Measurements from ENCODE around the gene SRGAP3.
"Not testable (repeated sequence)": the region's sequence is repeated elsewhere in the genome, so short reads cannot be mapped to it uniquely, and the experiment has no call there.

SRGAP3 gene

DNA sequence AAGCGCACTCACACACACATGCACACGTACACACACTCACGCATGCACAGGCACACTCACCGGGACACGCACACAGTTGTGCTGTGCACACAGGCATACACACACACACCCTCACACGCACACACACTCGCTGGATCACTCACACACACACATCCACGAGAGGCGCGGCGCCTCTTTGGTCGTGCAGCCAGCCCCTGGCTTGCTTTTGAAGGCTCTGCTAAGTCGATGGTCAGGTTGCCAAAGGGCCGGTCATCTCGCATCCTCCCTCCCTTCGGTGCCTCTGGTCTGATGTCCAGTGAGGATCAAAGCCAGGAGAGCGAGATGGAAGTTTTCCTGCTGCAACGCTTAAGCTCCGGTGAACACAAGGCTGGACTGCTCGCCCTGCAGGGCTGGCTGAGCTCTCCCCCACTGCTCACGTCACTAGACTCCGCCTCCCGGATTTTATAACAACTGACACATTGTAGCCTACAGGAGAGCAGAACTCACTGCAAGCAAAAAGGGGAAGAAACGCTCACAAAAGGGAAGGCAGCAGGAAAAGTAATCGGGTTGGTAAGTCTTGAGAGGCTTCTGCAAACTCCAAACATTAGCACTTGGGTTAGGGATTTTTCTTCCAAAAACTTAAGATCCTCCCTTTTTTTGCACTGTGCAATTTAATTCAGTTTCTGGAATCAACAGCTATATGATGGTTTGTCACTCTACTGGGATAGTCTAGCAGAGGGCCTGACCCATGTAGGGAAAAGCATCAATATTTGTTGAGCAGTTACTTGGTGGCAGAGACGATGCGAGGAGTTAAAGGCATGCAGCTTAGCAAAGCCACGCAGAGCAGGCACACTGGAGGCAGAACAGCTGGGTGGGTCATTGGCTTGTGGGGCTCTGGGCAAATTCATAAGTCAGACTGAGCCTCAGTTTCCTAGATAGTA is at the start of gene SRGAP3:
Gene SRGAP3 (minus strand): TSS at position 374 of the 920 bp plus-strand sequence. CDS start 695 bp downstream, outside the sequence.
- TF ChIP-seq, protein P1, sequence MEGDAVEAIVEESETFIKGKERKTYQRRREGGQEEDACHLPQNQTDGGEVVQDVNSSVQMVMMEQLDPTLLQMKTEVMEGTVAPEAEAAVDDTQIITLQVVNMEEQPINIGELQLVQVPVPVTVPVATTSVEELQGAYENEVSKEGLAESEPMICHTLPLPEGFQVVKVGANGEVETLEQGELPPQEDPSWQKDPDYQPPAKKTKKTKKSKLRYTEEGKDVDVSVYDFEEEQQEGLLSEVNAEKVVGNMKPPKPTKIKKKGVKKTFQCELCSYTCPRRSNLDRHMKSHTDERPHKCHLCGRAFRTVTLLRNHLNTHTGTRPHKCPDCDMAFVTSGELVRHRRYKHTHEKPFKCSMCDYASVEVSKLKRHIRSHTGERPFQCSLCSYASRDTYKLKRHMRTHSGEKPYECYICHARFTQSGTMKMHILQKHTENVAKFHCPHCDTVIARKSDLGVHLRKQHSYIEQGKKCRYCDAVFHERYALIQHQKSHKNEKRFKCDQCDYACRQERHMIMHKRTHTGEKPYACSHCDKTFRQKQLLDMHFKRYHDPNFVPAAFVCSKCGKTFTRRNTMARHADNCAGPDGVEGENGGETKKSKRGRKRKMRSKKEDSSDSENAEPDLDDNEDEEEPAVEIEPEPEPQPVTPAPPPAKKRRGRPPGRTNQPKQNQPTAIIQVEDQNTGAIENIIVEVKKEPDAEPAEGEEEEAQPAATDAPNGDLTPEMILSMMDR (IDR thresholded peaks at IDR 0.05; ENCODE audit: control insufficient read depth, insufficient read depth, low read depth, low read length, missing control alignments), result peak; percentile 38
- peak within 1 kb of the TSS; percentile 47 for H3K4me3 ChIP-seq (ENCODE audit: control insufficient read depth, low read depth, low read length)
- DNase-seq (ENCODE audit: low read depth), result peak; percentile 68

DNA sequence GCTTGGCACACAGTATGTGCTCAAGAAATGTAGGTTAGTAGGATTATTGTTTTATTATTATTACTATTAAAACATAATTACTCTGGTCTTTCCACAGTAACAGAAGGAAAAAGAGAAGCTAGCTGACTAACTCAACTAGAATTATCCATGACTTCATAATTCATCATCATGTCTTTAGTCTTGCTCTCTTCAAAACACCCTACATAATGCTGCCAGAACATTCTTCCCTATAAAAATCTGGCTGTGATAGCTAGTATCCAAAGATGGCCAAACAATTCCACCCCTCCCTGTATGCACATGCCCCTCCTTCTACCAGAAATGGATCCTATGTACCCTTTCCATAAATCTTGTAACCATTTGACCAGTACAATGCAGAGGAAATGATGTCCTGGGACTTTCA is 48.8 kb upstream of the SRGAP3 start:
- H3K4me3 ChIP-seq (ENCODE audit: control insufficient read depth, low read depth, low read length), result no peak overlapping the region
- TF ChIP-seq, protein P1 (IDR thresholded peaks at IDR 0.05; ENCODE audit: control insufficient read depth, insufficient read depth, low read depth, low read length, missing control alignments), result no peak
- DNase-seq (ENCODE audit: low read depth), result no peak

DNA sequence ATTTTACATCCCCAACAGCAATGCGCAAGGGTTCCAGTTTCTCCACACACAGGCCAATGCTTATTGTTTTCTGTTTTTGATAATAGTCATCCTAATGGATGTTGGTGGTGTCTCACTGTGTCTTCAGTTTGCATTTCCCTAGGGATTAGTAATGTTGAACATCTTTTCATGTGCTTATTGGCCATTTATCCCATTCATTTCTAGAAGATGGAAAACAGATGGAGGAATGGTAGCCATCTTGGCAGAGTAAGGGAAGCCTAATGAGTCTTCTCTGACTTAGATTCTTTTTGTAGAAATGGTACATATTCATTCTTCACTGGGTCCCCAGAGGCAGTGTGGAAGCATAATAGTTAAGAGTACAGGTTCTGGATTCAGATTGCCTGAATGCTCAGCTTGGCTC is 46.8 kb upstream of the SRGAP3 start:
- H3K4me3 ChIP-seq (ENCODE audit: control insufficient read depth, low read depth, low read length), result no peak overlapping the region
- TF ChIP-seq, protein P1 (IDR thresholded peaks at IDR 0.05; ENCODE audit: control insufficient read depth, insufficient read depth, low read depth, low read length, missing control alignments), result no peak
- no peak for DNase-seq (ENCODE audit: low read depth)

DNA sequence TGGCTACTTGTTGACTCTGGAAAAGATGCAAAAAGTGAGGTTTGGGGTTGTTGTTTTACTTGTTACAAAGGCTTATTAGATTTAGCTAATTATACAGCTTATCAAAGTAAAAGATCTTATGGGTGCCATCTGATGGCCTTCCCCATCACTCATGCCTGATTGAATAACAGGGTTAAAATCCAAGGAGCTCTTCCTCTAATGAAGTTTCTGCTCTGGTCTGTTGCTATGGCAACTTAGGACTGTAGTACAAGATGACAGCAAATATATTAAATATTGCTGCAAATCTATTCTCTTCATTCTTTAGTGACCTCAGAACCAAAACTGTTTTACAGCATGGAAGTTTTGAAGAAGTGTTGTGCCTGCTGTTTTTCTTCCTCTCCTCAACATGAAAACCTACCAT is 45.6 kb upstream of the SRGAP3 start:
- H3K4me3 ChIP-seq (ENCODE audit: control insufficient read depth, low read depth, low read length), result no peak overlapping the region
- no peak for DNase-seq (ENCODE audit: low read depth)
- TF ChIP-seq, protein P1 (IDR thresholded peaks at IDR 0.05; ENCODE audit: control insufficient read depth, insufficient read depth, low read depth, low read length, missing control alignments), result no peak

DNA sequence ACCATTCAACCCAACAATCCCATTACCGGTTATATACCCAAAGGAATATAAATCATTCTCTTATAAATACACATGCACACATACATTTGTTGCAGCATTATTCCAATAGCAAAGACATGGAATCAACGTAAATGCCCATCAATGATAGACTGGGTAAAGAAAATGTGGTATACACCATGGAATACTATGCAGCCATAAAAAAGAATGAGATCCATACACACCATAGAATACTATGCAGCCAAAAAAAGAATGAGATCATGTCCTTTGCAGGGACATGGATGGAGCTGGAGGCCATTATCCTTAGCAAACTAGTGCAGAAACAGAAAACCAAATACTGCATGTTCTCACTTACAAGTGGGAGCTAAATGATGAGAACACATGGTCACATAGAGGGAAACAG is 44.5 kb upstream of the SRGAP3 start:
- DNase-seq (ENCODE audit: low read depth); H3K4me3 ChIP-seq (ENCODE audit: control insufficient read depth, low read depth, low read length): not testable (repeated sequence)

DNA sequence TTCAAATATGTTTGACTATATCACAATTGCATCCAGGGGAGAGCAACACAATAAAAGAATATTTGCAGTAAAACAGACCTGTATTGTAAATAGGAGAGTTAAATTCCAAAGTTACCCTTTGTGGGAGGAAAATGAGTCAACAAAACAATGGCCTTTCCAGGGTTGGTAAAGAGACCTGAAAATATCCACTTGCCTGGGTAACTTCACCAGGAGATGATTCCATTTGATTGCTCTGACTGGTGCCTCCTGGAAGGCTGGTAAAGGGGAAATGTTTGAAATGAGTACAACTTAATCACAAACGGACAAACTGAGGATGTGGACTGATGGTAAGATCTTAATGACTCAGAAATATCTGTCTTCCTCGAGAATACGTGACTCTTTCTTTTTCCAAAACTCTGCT is 43.6 kb upstream of the SRGAP3 start:
- DNase-seq (ENCODE audit: low read depth), result no peak
- TF ChIP-seq, protein P1 (IDR thresholded peaks at IDR 0.05; ENCODE audit: control insufficient read depth, insufficient read depth, low read depth, low read length, missing control alignments), result no peak
- H3K4me3 ChIP-seq (ENCODE audit: control insufficient read depth, low read depth, low read length), result no peak overlapping the region

DNA sequence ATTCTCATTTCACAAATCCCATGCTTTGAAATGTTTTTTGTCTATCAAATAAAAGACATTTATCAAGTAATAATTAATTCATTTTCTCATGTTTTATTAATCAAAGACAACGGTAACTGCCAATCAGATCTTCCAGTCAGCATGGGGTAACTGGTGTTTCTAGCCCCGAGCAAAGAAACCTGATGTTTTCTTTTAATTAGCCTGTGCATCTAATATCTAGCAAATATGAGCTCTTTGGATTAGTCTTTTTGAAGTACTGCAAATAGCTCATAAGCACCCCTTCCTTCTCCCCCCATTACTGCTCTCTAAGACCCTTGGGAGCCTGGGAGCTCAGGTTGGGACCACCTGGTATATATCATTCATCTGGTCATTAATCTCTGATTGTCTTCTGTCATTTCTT is 43.1 kb upstream of the SRGAP3 start:
- no peak overlapping the region for H3K4me3 ChIP-seq (ENCODE audit: control insufficient read depth, low read depth, low read length)
- TF ChIP-seq, protein P1 (IDR thresholded peaks at IDR 0.05; ENCODE audit: control insufficient read depth, insufficient read depth, low read depth, low read length, missing control alignments), result no peak
- no peak for DNase-seq (ENCODE audit: low read depth)
